ENCODE measurements around the gene TFB2M. TPM values are rescaled to one million over a fixed set of nuclear protein-coding genes. Genes with fewer than 3 reads are reported as not detected.

Gene TFB2M
- total and polyA plus RNA-seq, 2 of the 13 experiments (the other 11 are each of a cell fraction or from before 2014, with no cell fraction given), result 15.7 to 31.4 TPM

- Histone ChIP-seq H3K4me3 (replicated peaks in 1 of 3; ENCODE audit: insufficient read depth in 1 of 3, low read depth in 2 of 3, low read length in 3 of 3) (no peak overlapping the region), H3K9me3 (ENCODE audit: low read length) (no peaks in the 10 kb centered on the region), H3K27me3 (ENCODE audit: control insufficient read depth in 1 of 2, insufficient read depth in 2 of 2, low read length in 2 of 2) (no peaks in the 10 kb centered on the region), H3K4me1 (ENCODE audit: insufficient read depth, low read length) (peaks cover 45% of the 10 kb centered on the region), H3K36me3 (replicated peaks in 1 of 2; ENCODE audit: control insufficient read depth in 1 of 2, insufficient read depth in 2 of 2, low read length in 2 of 2) (no peaks in the 10 kb centered on the region; a peak in 1 of 5 replicates), H3K27ac (ENCODE audit: extremely low read length, insufficient read depth, low read length) (no peak overlapping the region), H3K9ac (ENCODE audit: insufficient read depth, low read depth, low read length) (no peak overlapping the region), H3K4me2 (ENCODE audit: low read depth, low read length) (no peak overlapping the region), H4K20me1 (ENCODE audit: insufficient read depth, low read length) (0 out of 2 replicates have a peak, but pooled peaks cover 2% of the 10 kb centered on the region), H3K79me2 (ENCODE audit: insufficient read depth, low read length) (peaks cover 59% of the 10 kb centered on the region), H2AFZ (ENCODE audit: low read length) (no peak overlapping the region)
- WGBS (ENCODE audit: low lambda C conversion rate), result 94% methylated on average over 6 of the region's 6 CpGs
- no TSS peak for BruUV-seq (replicated peaks)
- CTCF ChIA-PET (ENCODE audit: low intra/inter-chr PET ratio, low total read pairs), result no interaction called here
- POLR2A ChIA-PET, result interaction anchor here (1.3 kb wide), 1 partner anchor 9 kb away, joined by 6 read pairs; no protein-coding TSS in a partner anchor
- intact Hi-C loops (cut with micrococcal nuclease; ENCODE audit: unreplicated experiment), result no loop called here
- no peak for DNase-seq (ENCODE audit: low spot score)
- no peak for FAIRE-seq
- TF ChIP-seq ARID3A (IDR thresholded peaks at IDR 0.05; ENCODE audit: low read depth, low read length) (no peak), ZFYVE20 (CRISPR knock-in tag; IDR thresholded peaks at IDR 0.05; ENCODE audit: borderline replicate concordance, low read depth) (no peak), E2F2 (CRISPR knock-in tag; IDR thresholded peaks at IDR 0.05; ENCODE audit: borderline replicate concordance) (no peak), ZBTB38 (CRISPR knock-in tag; IDR thresholded peaks at IDR 0.05) (no peak), ZFP91 (CRISPR knock-in tag; IDR thresholded peaks at IDR 0.05; ENCODE audit: borderline replicate concordance) (no peak), SP2 (CRISPR knock-in tag; IDR thresholded peaks at IDR 0.05) (no peak), USF2 (IDR thresholded peaks at IDR 0.05; ENCODE audit: low read depth, low read length) (no peak), USF2 (CRISPR knock-in tag; IDR thresholded peaks at IDR 0.05; ENCODE audit: borderline replicate concordance) (no peak), HOMEZ (CRISPR knock-in tag; IDR thresholded peaks at IDR 0.05; ENCODE audit: low read depth) (no peak), ZNF724P (CRISPR knock-in tag; IDR thresholded peaks at IDR 0.05; ENCODE audit: borderline replicate concordance) (no peak), ZNF367 (CRISPR knock-in tag; IDR thresholded peaks at IDR 0.05; ENCODE audit: borderline replicate concordance) (no peak), ZNF207 (IDR thresholded peaks at IDR 0.05; ENCODE audit: borderline replicate concordance) (no peak), LRRFIP1 (CRISPR knock-in tag; conservative IDR thresholded peaks at IDR 0.05) (no peak)
- in situ Hi-C loops (cut with HindIII; ENCODE audit: extremely low pct_ligation_motif_present, low pct_unique_long_range_greater_than_20kb), result no loop called here
- no peak for ATAC-seq
Measured at GRCh38 chr1:246573491-246573890, 7.4 kb upstream of the TFB2M start.
